Esophagus muscularis mucosa (tissue), 4 donors: ENCODE results near the gene ITGAL. TPM values are rescaled to one million over a fixed set of nuclear protein-coding genes. Genes with fewer than 3 reads are reported as not detected.
A peak's percentile ranks its signal among the peaks of the same experiment; 100 is the strongest.

ENCODE experiments used
- DNase-seq: peaks from one replicate; pipeline ENCODE4 v3.0.0-alpha.2; 2017; ENCODE audit errors: extremely low spot score
- H3K27ac ChIP-seq, 4 donors: fragments of 200-600 bp; sonication (generic); replicated peaks in 1 of 4; 1 replicate in 3 of 4; 2 replicates in 1 of 4; pipeline ENCODE4 v1.5.1; 2016 to 2019; ENCODE audit warnings: mild to moderate bottlenecking in 1 of 4
- H3K27me3 ChIP-seq, 4 donors: fragments of 200-600 bp; sonication (generic); one replicate each; pipeline versions ENCODE4 v1.5.1 to v1.6.0; 2016 to 2019
- H3K36me3 ChIP-seq, 4 donors: fragments of 200-600 bp; sonication (generic); one replicate each; pipeline ENCODE4 v1.5.1; 2016 to 2019
- H3K4me1 ChIP-seq, 4 donors: fragments of 200-600 bp; sonication (generic); one replicate each; pipeline ENCODE4 v1.5.1; 2016 to 2019
- H3K4me3 ChIP-seq, 4 donors: fragments of 200-600 bp; sonication (generic); 1 replicate in 2 of 4; 2 replicates in 2 of 4; pipeline ENCODE4 v1.5.1; 2016 to 2019; ENCODE audit warnings: mild to moderate bottlenecking in 4 of 4, moderate library complexity in 1 of 4
- H3K9me3 ChIP-seq, 4 donors: fragments of 200-600 bp; sonication (generic); 1 replicate in 3 of 4; 2 replicates in 1 of 4; pipeline ENCODE4 v1.5.1; 2016 to 2019
- EP300 ChIP-seq: sonication (generic); formaldehyde crosslinking; IDR thresholded peaks from one replicate; pipeline ENCODE4 v1.6.1; 2017; ENCODE audit warnings: antibody characterized with exemption
- POLR2A ChIP-seq: fragments of 450-650 bp; IDR thresholded peaks from one replicate; pipeline ENCODE4 v1.6.1; 2017; ENCODE audit warnings: antibody characterized with exemption, moderate library complexity, mild to moderate bottlenecking, low read depth
- POLR2AphosphoS5 ChIP-seq, 2 donors: sonication (generic); formaldehyde crosslinking; IDR thresholded peaks; one replicate each; pipeline ENCODE4 v1.6.1; 2017; ENCODE audit warnings: antibody characterized with exemption in 2 of 2
- WGBS: methylation state at CpG from one replicate; pipeline ENCODE4 v1.1.5; 2018; 5-methylcytosine and 5-hydroxymethylcytosine counted together
- intact Hi-C: fragments of 100-400 bp; cut with DNase I; formaldehyde crosslinking; loops from one replicate; pipeline ENCODE4 v1.15.1; 2023
- total RNA-seq, 4 donors: library from RNA; depleted of rRNA; stranded (reverse); fragments of >200 nt; gene quantifications; one replicate each; pipeline versions ENCODE4 v1.1.0 to v1.2.1, GENCODE V29; 2016
- TF ChIP-seq, protein P1 (sequence below), 3 experiments: fragments of 200-600 bp in 2 of 3; fragments of 450-650 bp in 1 of 3; sonication (generic) in 2 of 3; IDR thresholded peaks; one replicate each; pipeline ENCODE4 v1.5.1; 2017 to 2019; ENCODE audit warnings: antibody characterized with exemption in 3 of 3, mild to moderate bottlenecking in 2 of 3, moderate library complexity in 1 of 3

The ITGAL gene
- total RNA-seq, 4 donors from 2014 or later, result 1.5 to 2.7 (median 2.5) TPM

DNA sequence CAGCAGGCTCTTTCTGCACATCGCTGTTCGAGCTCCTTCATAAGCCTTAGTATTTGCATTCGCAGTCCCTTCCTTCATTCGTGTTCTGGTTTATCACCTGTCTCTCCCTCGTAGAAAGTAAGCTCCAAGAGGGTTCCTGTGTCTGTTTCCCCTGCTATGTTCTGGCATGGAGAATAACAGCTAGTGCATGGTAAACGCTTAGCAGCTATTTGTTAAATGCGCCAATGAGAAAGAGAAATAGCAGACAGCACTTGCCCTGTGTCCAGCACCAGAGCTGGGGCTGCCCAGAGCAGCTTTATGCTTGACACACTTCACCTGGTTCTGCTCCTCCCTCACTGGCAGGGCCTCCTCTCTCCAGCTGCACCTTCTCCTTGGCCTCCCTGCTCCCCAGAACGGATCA lies 93.4 kb downstream of the ITGAL start:
- Histone ChIP-seq H3K27me3 (no peaks in the 10 kb centered on the region), H3K4me1 (peaks cover 13 to 25% (median 20%) of the 10 kb centered on the region in 4 donors), H3K4me3 (no peak overlapping the region), H3K36me3 (peaks cover 0 to 10% (median 3%) of the 10 kb centered on the region in 4 donors), H3K27ac (no peak overlapping the region), H3K9me3 (no peaks in the 10 kb centered on the region)
- TF ChIP-seq POLR2AphosphoS5 (IDR thresholded peaks at IDR 0.05) (no peak), EP300 (no peak), POLR2A (no peak)
- TF ChIP-seq, protein P1, sequence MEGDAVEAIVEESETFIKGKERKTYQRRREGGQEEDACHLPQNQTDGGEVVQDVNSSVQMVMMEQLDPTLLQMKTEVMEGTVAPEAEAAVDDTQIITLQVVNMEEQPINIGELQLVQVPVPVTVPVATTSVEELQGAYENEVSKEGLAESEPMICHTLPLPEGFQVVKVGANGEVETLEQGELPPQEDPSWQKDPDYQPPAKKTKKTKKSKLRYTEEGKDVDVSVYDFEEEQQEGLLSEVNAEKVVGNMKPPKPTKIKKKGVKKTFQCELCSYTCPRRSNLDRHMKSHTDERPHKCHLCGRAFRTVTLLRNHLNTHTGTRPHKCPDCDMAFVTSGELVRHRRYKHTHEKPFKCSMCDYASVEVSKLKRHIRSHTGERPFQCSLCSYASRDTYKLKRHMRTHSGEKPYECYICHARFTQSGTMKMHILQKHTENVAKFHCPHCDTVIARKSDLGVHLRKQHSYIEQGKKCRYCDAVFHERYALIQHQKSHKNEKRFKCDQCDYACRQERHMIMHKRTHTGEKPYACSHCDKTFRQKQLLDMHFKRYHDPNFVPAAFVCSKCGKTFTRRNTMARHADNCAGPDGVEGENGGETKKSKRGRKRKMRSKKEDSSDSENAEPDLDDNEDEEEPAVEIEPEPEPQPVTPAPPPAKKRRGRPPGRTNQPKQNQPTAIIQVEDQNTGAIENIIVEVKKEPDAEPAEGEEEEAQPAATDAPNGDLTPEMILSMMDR (IDR thresholded peaks at IDR 0.05), result no peak
- intact Hi-C loops, result no loop called here
- 58% methylated on average over 8 of the region's 8 CpGs for WGBS
- DNase-seq, result no peak

GRCh38 chr16:30566531-30566930 lies 94.0 kb downstream of the ITGAL start:
- 92% methylated on average over 4 of the region's 4 CpGs for WGBS
- no peaks in the 10 kb centered on the region for H3K9me3 ChIP-seq
- no peaks in the 10 kb centered on the region for H3K27me3 ChIP-seq
- intact Hi-C loops, result no loop called here
- H3K36me3 ChIP-seq, result peaks cover 0 to 10% (median 3%) of the 10 kb centered on the region in 4 donors
- H3K27ac ChIP-seq, result no peak overlapping the region
- DNase-seq, result no peak
- peaks cover 15 to 21% (median 18%) of the 10 kb centered on the region in 4 donors for H3K4me1 ChIP-seq
- H3K4me3 ChIP-seq, result no peak overlapping the region
- TF ChIP-seq EP300 (no peak), POLR2A (no peak), POLR2AphosphoS5 (IDR thresholded peaks at IDR 0.05) (no peak)
- TF ChIP-seq, protein P1 (IDR thresholded peaks at IDR 0.05), result no peak

DNA sequence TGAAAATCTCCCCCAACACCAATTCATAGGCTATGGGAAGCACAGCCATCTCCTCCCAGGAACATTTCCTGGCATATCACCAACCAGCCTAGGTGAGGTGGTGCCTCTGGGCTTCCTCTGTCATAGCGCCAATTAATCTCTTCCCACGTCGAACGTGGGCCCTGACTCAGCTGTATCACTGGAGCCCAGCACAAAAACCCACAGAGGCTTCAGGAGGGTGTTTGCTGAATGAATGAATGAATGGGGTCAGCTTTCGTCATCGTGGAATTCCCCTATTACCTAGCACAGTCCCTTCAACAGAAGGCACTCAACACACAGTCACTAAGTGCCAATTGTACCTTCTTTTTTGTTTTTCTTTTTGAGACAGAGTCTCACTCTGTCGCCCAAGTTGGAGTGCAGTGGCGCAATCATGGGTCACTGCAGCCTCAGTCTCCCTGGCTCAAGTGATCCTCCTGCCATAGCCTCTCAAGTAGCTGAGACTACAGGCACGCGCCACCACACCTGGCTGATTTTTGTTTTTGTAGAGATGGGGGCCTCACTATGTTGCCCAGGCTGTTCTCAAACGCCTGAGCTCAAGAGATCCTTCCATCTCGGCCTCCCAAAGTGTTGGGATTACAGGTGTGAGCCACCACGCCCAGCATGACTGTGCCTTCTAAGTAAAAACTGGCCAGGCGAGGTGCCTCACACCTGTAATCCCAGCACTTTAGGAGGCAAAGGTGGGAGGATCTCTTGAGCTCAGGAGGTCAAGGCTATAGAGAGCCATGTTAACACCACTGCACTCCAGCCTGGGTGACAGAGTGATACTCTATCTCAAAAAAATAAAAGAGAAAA lies 94.8 kb downstream of the ITGAL start:
- DNase-seq, result no peak
- Histone ChIP-seq H3K27me3 (no peaks in the 10 kb centered on the region), H3K36me3 (peaks cover 0 to 10% (median 3%) of the 10 kb centered on the region in 4 donors), H3K9me3 (no peaks in the 10 kb centered on the region), H3K4me1 (peaks cover 18 to 19% (median 18%) of the 10 kb centered on the region in 4 donors), H3K4me3 (no peak overlapping the region), H3K27ac (peak overlapping the region in 1 of 4 donors; percentile 22)
- TF ChIP-seq POLR2A (no peak), EP300 (no peak), POLR2AphosphoS5 (IDR thresholded peaks at IDR 0.05) (no peak)
- TF ChIP-seq, protein P1 (IDR thresholded peaks at IDR 0.05), result no peak
- whole genome bisulfite sequencing, result 82% methylated on average over 14 of the region's 14 CpGs
- intact Hi-C loops, result no loop called here

GRCh38 chr16:30567991-30568638 lies 95.6 kb downstream of the ITGAL start:
- peaks cover 22 to 27% (median 24%) of the 10 kb centered on the region in 4 donors for H3K4me1 ChIP-seq
- TF ChIP-seq POLR2AphosphoS5 (IDR thresholded peaks at IDR 0.05) (no peak), POLR2A (no peak), EP300 (no peak)
- peaks cover 0 to 10% (median 3%) of the 10 kb centered on the region in 4 donors for H3K36me3 ChIP-seq
- no peak for DNase-seq
- H3K9me3 ChIP-seq, result no peaks in the 10 kb centered on the region
- intact Hi-C loops, result no loop called here
- WGBS, result 50% methylated on average over 6 of the region's 6 CpGs
- H3K27me3 ChIP-seq, result no peaks in the 10 kb centered on the region
- H3K27ac ChIP-seq, result peak overlapping the region in 2 of 4 donors; percentile 13 to 22
- no peak overlapping the region for H3K4me3 ChIP-seq

GRCh38 chr16:30569281-30569680 lies 96.7 kb downstream of the ITGAL start:
- TF ChIP-seq, protein P1 (IDR thresholded peaks at IDR 0.05), result no peak
- TF ChIP-seq POLR2A (no peak), EP300 (no peak), POLR2AphosphoS5 (IDR thresholded peaks at IDR 0.05) (no peak)
- intact Hi-C loops, result no loop called here
- Histone ChIP-seq H3K4me1 (peaks cover 22 to 29% (median 24%) of the 10 kb centered on the region in 4 donors), H3K9me3 (no peaks in the 10 kb centered on the region), H3K27ac (no peak overlapping the region), H3K36me3 (peaks cover 0 to 10% (median 3%) of the 10 kb centered on the region in 4 donors), H3K4me3 (no peak overlapping the region), H3K27me3 (no peaks in the 10 kb centered on the region)
- 86% methylated on average over 3 of the region's 3 CpGs for WGBS
- DNase-seq, result no peak
